HUES6 (cell line): ENCODE results near the gene RPL11.
"Not testable (repeated sequence)": the region's sequence is repeated elsewhere in the genome, so short reads cannot be mapped to it uniquely, and the experiment has no call there.

Experiments
- H3K27ac ChIP-seq: 2 replicates; pipeline ENCODE4 v1.7.0; 2013; ENCODE audit warnings: low read depth, mild to moderate bottlenecking, low read length, inconsistent platforms
- H3K27me3 ChIP-seq: 2 replicates; pipeline ENCODE4 v1.6.1; 2013; ENCODE audit warnings: low read length; ENCODE audit not compliant: control insufficient read depth, insufficient read depth
- H3K36me3 ChIP-seq: 2 replicates; pipeline ENCODE4 v1.6.1; 2013; ENCODE audit warnings: low read length; ENCODE audit not compliant: control insufficient read depth, insufficient read depth
- H3K4me1 ChIP-seq: 2 replicates; pipeline ENCODE4 v1.6.1; 2013; ENCODE audit warnings: low read length; ENCODE audit not compliant: control insufficient read depth, insufficient read depth
- H3K4me3 ChIP-seq: 2 replicates; pipeline ENCODE4 v1.5.1; 2013; ENCODE audit warnings: low read depth, low read length
- H3K9ac ChIP-seq: one replicate; pipeline ENCODE4 v1.6.1; 2013; ENCODE audit warnings: mild to moderate bottlenecking, low read length
- H3K9me3 ChIP-seq: 2 replicates; pipeline ENCODE4 v1.6.1; 2013; ENCODE audit warnings: low read depth, low read length; ENCODE audit not compliant: control insufficient read depth, insufficient read depth

The RPL11 gene

GRCh38 chr1:23685197-23685596, 6.4 kb upstream of the RPL11 start:
- H3K27me3 ChIP-seq, H3K4me3 ChIP-seq, H3K4me1 ChIP-seq, H3K27ac ChIP-seq, H3K36me3 ChIP-seq, H3K9me3 ChIP-seq, H3K9ac ChIP-seq: not testable (repeated sequence)

DNA sequence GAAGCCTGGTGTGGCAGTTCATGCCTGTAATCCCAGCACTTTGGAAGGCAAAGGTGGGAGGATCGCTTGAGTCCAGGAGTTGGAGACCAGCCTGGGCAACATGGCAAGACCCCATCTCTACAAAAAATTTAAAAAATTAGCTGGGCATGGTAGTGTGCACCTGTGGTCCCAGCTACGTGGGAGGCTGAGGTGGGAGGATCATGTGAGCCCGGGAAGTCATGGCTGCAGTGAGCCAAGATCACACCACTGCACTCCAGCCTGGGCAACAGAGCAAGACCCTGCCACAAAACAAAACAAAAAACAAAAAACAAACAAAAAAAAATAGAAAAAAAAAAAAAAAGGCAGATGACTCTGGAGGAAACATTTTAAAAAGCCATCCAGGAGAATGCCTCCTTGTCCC, 3.9 kb upstream of the RPL11 start:
- H3K36me3 ChIP-seq, H3K4me3 ChIP-seq, H3K9ac ChIP-seq, H3K4me1 ChIP-seq, H3K27ac ChIP-seq, H3K27me3 ChIP-seq: not testable (repeated sequence)
- 0 out of 2 replicates have a peak, but pooled peaks cover 10% of the 10 kb centered on the region for H3K9me3 ChIP-seq

GRCh38 chr1:23688281-23688680, 3.3 kb upstream of the RPL11 start:
- H3K27ac ChIP-seq, H3K4me3 ChIP-seq, H3K9ac ChIP-seq, H3K27me3 ChIP-seq, H3K4me1 ChIP-seq: not testable (repeated sequence)
- Histone ChIP-seq H3K9me3 (0 out of 2 replicates have a peak, but pooled peaks cover 10% of the 10 kb centered on the region), H3K36me3 (peaks cover 13% of the 10 kb centered on the region)

DNA sequence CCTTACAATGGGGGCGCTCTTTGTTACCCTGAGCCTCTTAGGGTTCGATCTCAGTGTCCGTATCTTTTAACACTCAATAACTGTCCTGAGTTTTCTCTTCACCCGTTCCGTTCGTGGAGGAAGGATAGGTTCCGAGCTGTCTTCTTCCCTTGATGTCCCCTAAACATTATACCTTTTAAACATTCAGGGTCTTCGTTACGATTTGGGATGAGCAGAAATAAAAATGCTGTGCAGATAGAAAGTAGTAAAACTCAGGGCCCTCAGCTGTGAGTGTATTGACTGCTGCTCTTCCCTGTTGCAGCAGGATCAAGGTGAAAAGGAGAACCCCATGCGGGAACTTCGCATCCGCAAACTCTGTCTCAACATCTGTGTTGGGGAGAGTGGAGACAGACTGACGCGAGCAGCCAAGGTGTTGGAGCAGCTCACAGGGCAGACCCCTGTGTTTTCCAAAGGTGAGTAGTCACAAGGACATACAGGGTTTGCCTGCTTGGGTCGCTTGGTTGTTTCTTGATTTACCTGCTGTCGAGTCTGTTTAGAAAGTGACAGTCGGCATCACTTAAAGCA, 784 bp downstream of the RPL11 start:
- Histone ChIP-seq H3K27me3 (no peaks in the 10 kb centered on the region), H3K9ac (peak overlapping the region; percentile 94), H3K36me3 (peaks cover 54% of the 10 kb centered on the region), H3K4me3 (peak overlapping the region; percentile 82), H3K9me3 (0 out of 2 replicates have a peak, but pooled peaks cover 10% of the 10 kb centered on the region), H3K4me1 (peaks cover 7% of the 10 kb centered on the region), H3K27ac (peak overlapping the region; percentile 96)

GRCh38 chr1:23693599-23693998, 2.0 kb downstream of the RPL11 start:
- H3K4me1 ChIP-seq = peaks cover 7% of the 10 kb centered on the region
- H3K4me3 ChIP-seq = peak overlapping the region; percentile 82
- H3K36me3 ChIP-seq = peaks cover 66% of the 10 kb centered on the region
- no peaks in the 10 kb centered on the region for H3K27me3 ChIP-seq
- no peak overlapping the region for H3K27ac ChIP-seq
- peak overlapping the region; percentile 94 for H3K9ac ChIP-seq
- H3K9me3 ChIP-seq = 0 out of 2 replicates have a peak, but pooled peaks cover 2% of the 10 kb centered on the region

- H3K27ac ChIP-seq = no peak overlapping the region
- peaks cover 74% of the 10 kb centered on the region for H3K36me3 ChIP-seq
- no peak overlapping the region for H3K9ac ChIP-seq
- peaks cover 7% of the 10 kb centered on the region for H3K4me1 ChIP-seq
- no peaks in the 10 kb centered on the region for H3K27me3 ChIP-seq
- H3K4me3 ChIP-seq = peak overlapping the region; percentile 16; the same call in 1 of the 2 replicates
- H3K9me3 ChIP-seq = 0 out of 2 replicates have a peak, but pooled peaks cover 2% of the 10 kb centered on the region
Observed at GRCh38 chr1:23694371-23694770, 2.8 kb downstream of the RPL11 start.

DNA sequence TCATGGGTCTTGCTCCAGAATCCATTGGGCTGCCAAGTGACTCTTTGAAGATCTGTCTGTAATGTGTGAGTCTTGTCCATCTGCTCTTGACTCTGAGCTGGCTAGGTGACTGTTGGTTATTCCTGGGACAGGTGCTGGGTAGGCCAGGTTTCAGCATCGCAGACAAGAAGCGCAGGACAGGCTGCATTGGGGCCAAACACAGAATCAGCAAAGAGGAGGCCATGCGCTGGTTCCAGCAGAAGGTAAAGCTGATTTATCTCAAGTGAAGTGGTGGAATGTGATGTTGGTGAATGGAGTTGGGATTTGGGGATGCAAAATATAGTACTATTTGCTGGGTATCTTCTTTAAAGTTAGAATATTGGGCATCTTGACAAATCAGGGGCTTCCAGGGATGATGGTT, 4.1 kb downstream of the RPL11 start:
- Histone ChIP-seq H3K36me3 (peaks cover 87% of the 10 kb centered on the region), H3K27me3 (no peaks in the 10 kb centered on the region), H3K27ac (no peak overlapping the region), H3K9me3 (0 out of 2 replicates have a peak, but pooled peaks cover 2% of the 10 kb centered on the region), H3K4me3 (no peak overlapping the region), H3K9ac (no peak overlapping the region), H3K4me1 (peaks cover 7% of the 10 kb centered on the region)

DNA sequence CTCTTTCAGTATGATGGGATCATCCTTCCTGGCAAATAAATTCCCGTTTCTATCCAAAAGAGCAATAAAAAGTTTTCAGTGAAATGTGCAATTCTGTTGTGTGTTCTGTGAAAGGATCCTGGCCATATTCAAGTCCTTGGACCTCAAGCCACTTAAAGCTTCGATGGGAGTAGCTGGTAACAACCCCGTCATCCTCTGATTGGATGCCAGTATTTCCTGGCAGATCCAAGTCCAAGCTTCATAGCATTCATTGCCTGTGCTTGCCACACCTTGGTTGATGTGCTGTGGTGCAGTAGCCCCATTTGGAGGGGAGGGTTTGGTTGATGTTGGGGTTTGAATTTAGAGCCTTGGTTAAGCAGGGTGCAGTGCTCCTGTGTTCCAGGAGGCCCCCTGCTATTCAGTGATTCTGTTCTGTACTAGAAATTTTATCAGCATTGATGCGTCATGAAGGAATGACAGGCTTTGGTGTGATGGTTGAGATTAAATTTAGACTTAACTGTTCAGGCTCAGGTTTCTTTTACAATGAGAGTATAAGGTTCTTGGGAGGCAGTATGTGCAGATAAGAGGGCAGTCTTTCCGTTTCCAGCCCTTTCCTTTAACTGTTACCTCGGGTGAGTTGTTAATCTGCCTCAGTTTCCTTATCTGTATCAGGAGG, 4.9 kb downstream of the RPL11 start:
- H3K4me3 ChIP-seq = no peak overlapping the region
- peaks cover 94% of the 10 kb centered on the region for H3K36me3 ChIP-seq
- H3K4me1 ChIP-seq = peaks cover 7% of the 10 kb centered on the region
- H3K27me3 ChIP-seq = no peaks in the 10 kb centered on the region
- H3K27ac ChIP-seq = no peak overlapping the region
- no peaks in the 10 kb centered on the region for H3K9me3 ChIP-seq
- H3K9ac ChIP-seq = no peak overlapping the region

DNA sequence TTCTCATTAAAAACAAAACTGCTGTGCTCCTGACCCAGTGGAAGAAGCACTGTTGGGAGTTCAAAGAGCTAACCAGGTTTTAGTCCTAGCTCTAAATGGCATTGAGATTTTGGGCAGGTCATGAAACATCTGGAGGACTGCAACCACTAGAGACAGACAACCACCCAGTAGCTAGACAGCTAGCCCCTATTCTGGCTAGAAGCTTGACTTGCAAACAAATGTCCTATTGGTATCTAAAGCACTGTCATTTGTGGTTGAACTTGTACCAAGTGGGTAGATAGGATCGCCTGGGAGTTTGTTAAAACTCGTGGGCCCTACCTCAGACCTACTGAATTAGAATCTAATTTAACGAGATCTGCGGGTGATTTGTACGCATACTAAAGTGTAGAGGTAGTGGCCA, 6.9 kb downstream of the RPL11 start:
- no peaks in the 10 kb centered on the region for H3K4me1 ChIP-seq
- no peaks in the 10 kb centered on the region for H3K27me3 ChIP-seq
- no peak overlapping the region for H3K27ac ChIP-seq
- H3K4me3 ChIP-seq = no peak overlapping the region
- H3K9me3 ChIP-seq = no peaks in the 10 kb centered on the region
- H3K9ac ChIP-seq = no peak overlapping the region
- H3K36me3 ChIP-seq = peaks cover 94% of the 10 kb centered on the region

DNA sequence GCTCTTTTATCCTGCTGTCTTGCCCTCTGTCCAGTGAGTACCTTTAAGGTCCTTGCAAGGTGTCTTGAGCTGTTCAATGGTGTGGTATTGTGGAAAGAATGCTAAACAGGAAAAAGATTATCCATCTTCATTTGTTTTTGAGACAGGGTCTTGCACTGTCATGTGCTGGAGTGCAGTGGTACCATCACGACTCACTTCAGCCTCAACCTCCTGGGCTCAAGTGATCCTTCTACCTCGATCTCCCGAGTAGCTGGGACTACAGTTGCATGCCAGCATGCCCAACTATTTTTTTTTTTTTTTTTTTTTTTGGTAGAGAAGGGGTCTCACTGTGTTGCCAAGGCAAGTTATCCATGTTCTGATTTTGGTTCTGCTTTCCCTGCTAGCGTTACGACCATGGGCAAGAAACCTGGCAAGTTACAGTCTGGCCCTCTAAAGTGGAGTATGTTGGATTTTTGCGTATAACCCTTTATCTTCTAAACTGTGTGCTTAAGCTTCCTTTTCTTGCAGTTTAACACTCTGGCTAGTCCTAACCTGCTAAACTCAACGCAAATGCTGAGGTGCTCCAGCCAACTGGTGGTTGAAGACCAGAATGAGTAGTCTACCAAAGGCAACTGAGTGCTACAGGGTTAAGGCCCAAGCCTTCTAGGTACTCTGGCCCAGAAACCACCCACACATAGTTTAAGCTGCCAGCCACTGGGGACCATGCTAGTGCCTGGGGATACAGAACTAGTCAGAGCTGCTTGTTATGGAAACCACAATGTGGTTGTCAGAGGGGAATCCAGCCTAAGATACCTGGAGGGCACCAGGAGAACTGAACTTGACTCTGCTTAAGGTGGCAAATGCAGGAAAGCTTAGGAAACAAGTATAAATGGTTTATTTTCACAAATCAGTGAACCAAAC, 7.9 kb downstream of the RPL11 start:
- no peaks in the 10 kb centered on the region for H3K9me3 ChIP-seq
- no peak overlapping the region for H3K9ac ChIP-seq
- H3K4me1 ChIP-seq = no peaks in the 10 kb centered on the region
- H3K4me3 ChIP-seq = no peak overlapping the region
- H3K27me3 ChIP-seq = no peaks in the 10 kb centered on the region
- no peak overlapping the region for H3K27ac ChIP-seq
- H3K36me3 ChIP-seq = peaks cover 85% of the 10 kb centered on the region

GRCh38 chr1:23701310-23701709, 9.7 kb downstream of the RPL11 start:
- Histone ChIP-seq H3K4me3 (no peak overlapping the region), H3K9me3 (no peaks in the 10 kb centered on the region), H3K9ac (no peak overlapping the region), H3K4me1 (no peaks in the 10 kb centered on the region), H3K27me3 (no peaks in the 10 kb centered on the region), H3K27ac (no peak overlapping the region), H3K36me3 (peaks cover 72% of the 10 kb centered on the region)
